Activated CD4-positive, alpha-beta T cell treated with anti-CD3 and anti-CD28 coated beads, Interleukin-2, amount 50 U/mL, for 1 hour (primary cell): ENCODE data around the gene MICU1.
"Not testable (repeated sequence)": the region's sequence is repeated elsewhere in the genome, so short reads cannot be mapped to it uniquely, and the experiment has no call there.

Source experiments
- DNase-seq: peaks from one replicate; pipeline ENCODE4 v3.0.0-alpha.2; 2020

MICU1 gene

GRCh38 chr10:72429931-72430330, 195.9 kb downstream of the MICU1 start:
- DNase-seq, result no peak

GRCh38 chr10:72426986-72427385, 198.9 kb downstream of the MICU1 start:
- DNase-seq, result no peak

- no peak for DNase-seq
Measured at GRCh38 chr10:72425133-72425532, 200.7 kb downstream of the MICU1 start.

DNA sequence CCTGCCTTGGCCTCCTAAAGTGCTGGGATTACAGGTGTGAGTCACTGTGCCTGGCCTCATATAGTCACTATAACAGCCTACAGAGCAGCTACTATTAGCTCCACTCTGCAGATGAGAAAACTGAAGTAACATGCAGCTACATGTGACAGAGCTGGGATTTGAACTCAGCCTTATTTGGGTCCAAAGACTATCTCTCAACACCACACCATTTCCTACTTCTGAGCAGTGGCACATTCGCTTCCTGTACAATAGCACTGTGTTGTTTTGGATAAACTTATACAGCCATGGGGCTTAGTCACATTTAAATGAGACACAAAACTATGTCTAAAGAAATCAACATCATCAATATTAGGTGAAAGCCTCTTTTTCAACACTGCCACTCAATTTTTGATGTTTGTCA, 201.3 kb downstream of the MICU1 start:
- no peak for DNase-seq

GRCh38 chr10:72423426-72423825, 202.5 kb downstream of the MICU1 start:
- DNase-seq, result no peak

- DNase-seq, result no peak
Measured at GRCh38 chr10:72421885-72422540, 203.9 kb downstream of the MICU1 start.

GRCh38 chr10:72419241-72419640, 206.6 kb downstream of the MICU1 start:
- DNase-seq, result no peak

GRCh38 chr10:72418679-72419078, 207.2 kb downstream of the MICU1 start:
- no peak for DNase-seq

DNA sequence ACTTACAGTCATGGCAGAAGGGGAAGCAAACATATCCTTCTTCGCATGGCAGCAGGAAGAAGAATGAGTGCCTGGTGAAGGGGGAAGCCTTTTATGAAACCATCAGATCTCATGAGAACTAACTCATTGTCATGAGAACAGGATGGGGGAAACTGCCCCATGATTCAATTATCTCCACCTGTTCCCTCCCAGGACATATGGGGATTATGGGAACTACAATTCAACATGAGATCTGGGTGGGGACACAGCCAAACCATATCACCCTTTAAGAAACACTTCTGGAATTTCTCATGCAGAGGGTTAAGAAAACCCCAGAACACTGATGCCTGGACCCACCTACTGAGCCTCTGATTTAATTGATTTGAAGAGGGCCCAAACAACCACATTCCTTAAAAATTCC, 207.9 kb downstream of the MICU1 start:
- DNase-seq, result no peak

GRCh38 chr10:72416661-72417060, 209.2 kb downstream of the MICU1 start:
- DNase-seq, result no peak

- no peak for DNase-seq
Measured at GRCh38 chr10:72414642-72415041, 211.2 kb downstream of the MICU1 start.

GRCh38 chr10:72409167-72409566, 216.7 kb downstream of the MICU1 start:
- no peak for DNase-seq

GRCh38 chr10:72407927-72408600, 217.8 kb downstream of the MICU1 start:
- no peak for DNase-seq

DNA sequence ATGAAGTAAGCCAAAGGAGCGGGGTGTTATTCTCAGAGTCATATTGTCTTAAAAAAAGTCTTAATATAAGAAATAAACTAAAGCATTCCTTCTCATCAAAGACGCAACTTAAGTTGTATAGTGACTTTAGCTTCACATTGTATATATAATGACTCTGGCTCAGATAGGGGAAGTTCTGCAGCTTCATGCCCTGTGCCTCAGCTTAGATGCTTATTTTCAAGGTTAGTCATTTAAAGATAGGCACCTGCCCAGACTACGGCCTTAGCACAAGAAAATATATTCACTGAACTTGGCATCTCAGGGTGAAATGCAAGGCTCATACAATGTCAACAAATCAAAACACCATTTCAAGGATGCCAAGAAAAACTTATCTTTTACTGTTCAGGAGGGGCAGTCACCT, 218.4 kb downstream of the MICU1 start:
- DNase-seq, result no peak

DNA sequence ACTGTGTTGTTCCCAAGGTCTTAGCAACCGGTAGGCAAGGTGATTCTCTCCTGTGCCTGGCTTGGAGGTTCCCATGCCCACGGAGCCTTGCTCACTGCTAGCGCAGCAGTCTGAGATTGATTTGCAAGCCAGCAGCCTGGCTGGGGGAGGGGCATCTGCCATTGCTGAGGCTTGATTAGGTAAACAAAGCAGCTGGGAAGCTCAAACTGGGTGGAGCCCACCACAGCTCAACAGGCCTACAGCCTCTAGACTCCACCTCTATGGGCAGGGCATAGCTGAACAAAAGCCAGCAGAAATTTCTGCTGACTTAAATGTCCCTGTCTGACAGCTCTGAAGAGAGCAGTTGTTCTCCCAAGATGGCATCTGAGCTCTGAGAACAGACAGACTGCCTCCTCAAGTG, 230.3 kb downstream of the MICU1 start:
- DNase-seq, result not testable (repeated sequence)

DNA sequence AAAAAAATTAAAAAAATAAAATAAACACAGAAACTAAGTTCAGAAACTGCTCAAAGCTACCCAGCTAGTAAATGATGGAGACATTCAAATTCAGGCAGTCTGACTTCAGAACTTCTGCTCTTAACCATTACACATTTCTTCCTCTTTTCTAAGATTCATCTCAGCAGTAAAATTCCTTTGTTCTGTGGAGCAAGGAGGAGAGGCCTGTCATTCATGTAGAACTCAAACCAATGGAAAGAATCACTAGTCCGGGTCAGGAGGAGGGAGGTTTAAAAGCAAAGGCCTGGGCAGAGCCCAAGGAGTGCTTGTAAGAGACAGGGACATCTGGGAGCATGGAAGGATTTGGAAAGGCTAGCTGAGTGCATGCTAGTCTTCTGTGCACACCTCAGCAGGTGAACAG, 233.3 kb downstream of the MICU1 start:
- no peak for DNase-seq

GRCh38 chr10:72390764-72391163, 235.1 kb downstream of the MICU1 start:
- DNase-seq, result no peak

DNA sequence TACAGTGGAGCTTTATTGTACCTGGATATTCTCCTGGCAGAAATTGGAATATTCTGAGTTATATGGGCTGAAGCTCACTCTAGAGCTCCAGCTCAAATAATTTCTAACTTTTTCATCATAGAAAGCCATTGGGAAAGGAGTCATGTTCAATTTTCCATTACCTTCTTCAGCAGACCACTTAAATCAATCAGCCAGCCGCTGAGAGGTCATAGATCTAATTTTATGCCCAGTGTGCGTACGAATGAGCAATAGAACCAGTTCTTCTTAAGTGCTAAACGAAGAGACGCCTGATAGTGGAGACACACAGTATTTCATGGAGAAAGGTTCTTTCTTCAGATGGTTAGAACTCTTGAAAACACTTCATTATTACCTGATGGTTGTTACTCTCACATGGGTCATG, 236.2 kb downstream of the MICU1 start:
- DNase-seq, result no peak

GRCh38 chr10:72389014-72389413, 236.9 kb downstream of the MICU1 start:
- DNase-seq, result no peak

- DNase-seq, result no peak
Measured at GRCh38 chr10:72388062-72388461, 237.8 kb downstream of the MICU1 start.

- no peak for DNase-seq
Measured at GRCh38 chr10:72386916-72387586, 238.8 kb downstream of the MICU1 start.

DNA sequence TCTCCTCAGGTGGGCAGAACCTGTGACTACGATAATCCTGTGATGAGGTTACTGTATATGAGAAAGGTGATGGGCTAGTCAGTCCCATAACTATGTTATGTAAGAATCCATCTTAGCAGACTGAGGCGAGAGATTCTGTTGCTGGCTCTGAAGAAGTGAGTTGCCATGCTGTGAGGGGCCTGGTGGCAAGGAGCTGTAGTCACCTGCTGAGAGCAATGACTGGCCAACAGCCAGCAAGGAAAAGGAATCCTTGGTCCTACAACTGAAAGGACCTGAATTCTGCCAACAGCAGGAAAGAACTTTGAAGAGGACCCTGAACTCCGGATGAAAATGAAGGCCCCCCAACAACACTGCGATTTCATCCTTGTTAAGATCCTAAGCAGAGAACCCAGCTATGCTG, 240.2 kb downstream of the MICU1 start:
- no peak for DNase-seq

DNA sequence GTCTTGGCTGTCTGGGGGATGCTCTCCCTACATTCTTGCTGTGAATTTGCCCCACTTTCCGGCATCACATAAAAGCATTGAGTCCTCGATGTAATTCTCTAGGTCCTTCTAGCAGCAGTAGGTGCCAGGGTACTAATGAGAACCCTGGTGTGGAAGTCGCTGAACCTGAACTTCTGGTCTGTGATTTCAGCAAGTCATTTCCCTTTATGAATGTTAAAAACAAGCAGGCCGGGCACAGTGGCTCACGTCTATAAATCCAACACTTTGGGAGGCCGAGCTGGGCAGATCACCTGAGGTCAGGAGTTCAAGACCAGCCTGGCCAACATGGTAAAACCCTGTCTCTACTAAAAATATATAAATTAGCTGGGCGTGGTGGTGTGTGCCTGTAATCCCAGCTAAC, 240.9 kb downstream of the MICU1 start:
- not testable (repeated sequence) for DNase-seq

- no peak for DNase-seq
Measured at GRCh38 chr10:72379776-72380175, 246.1 kb downstream of the MICU1 start.
